Adrenal gland (tissue), 12 donors: Measurements from ENCODE around the gene SQOR. TPM values are rescaled to one million over a fixed set of nuclear protein-coding genes. Genes with fewer than 3 reads are reported as not detected.

ENCODE experiments used
- DNase-seq, 7 donors: peaks; one replicate each; pipeline ENCODE4 v3.0.0-alpha.2; 2019 to 2020
- H3K27ac ChIP-seq, 5 donors: fragments of 200-600 bp; sonication (generic) in 4 of 5; 1 replicate in 3 of 5; 2 replicates in 2 of 5; pipeline versions ENCODE4 v1.5.1 to v1.8.0; 2016 to 2020; ENCODE audit warnings: mild to moderate bottlenecking in 1 of 5
- H3K27me3 ChIP-seq: fragments of 200-600 bp; 2 replicates; pipeline ENCODE4 v1.8.0; 2021
- H3K36me3 ChIP-seq, 2 donors: fragments of 200-600 bp; replicated peaks in 1 of 2; 1 replicate in 1 of 2; 2 replicates in 1 of 2; pipeline versions ENCODE4 v1.5.1 to v1.8.0; 2018 to 2022
- H3K4me1 ChIP-seq, 2 donors: fragments of 200-600 bp; replicated peaks in 1 of 2; 1 replicate in 1 of 2; 2 replicates in 1 of 2; pipeline versions ENCODE4 v1.5.1 to v1.8.0; 2018 to 2021
- H3K4me3 ChIP-seq, 4 donors: fragments of 200-600 bp; sonication (generic) in 3 of 4; one replicate each; pipeline ENCODE4 v1.5.1; 2016 to 2018
- H3K9me3 ChIP-seq, 3 donors: fragments of 200-600 bp; sonication (generic) in 1 of 3; replicated peaks in 1 of 3; 1 replicate in 2 of 3; 2 replicates in 1 of 3; pipeline versions ENCODE4 v1.5.1 to v1.8.0; 2016 to 2021
- POLR2A ChIP-seq, 2 donors: fragments of 450-650 bp; IDR thresholded peaks; one replicate each; pipeline ENCODE4 v1.6.1; 2017; ENCODE audit warnings: antibody characterized with exemption in 2 of 2, mild to moderate bottlenecking in 2 of 2, moderate library complexity in 1 of 2
- WGBS, 4 donors: extraction: QIAGEN DNeasy Blood & Tissue Kit in 2 of 4; methylation state at CpG; one replicate each; pipeline versions ENCODE4 v1.1.5 to v1.1.7; 2013 to 2017; 5-methylcytosine and 5-hydroxymethylcytosine counted together
- intact Hi-C, 2 donors: fragments of 100-400 bp; cut with DNase I; formaldehyde crosslinking; loops; one replicate each; pipeline versions ENCODE4 v1.14.1 to v1.15.0; 2022 to 2023
- polyA plus RNA-seq, 3 donors: library from polyadenylated mRNA; stranded (reverse); fragments of 200-250 nt in 2 of 3; fragments of 350-450 nt in 1 of 3; fragmentation: Illumina TruSeq in 1 of 3; extraction: RNeasy Lipid Tissue Mini Kit (QIAGEN cat#74804) in 1 of 3; gene quantifications; one replicate each; pipeline ENCODE4 v1.2.3, GENCODE V29; 2013 to 2014
- total RNA-seq, 9 donors: library from RNA; depleted of rRNA in 4 of 9; stranded (reverse); fragments of >200 nt in 4 of 9; fragments of 120-200 nt in 1 of 9; fragmentation: NEBNext Ultra II Directional in 1 of 9; extraction: Animal tissue kit (Norgen Biotek cat#: 25700) in 1 of 9; gene quantifications; one replicate each; pipeline versions ENCODE4 v1.1.0 to v1.2.4, GENCODE V29; 2013 to 2023
- TF ChIP-seq, protein P1 (sequence below), 6 experiments: fragments of 450-650 bp in 4 of 6; fragments of 200-600 bp in 2 of 6; sonication (generic) in 1 of 6; IDR thresholded peaks; 1 replicate in 5 of 6; 2 replicates in 1 of 6; pipeline versions ENCODE4 v1.5.1 to v1.8.0; 2016 to 2021; ENCODE audit warnings: antibody characterized with exemption in 6 of 6, mild to moderate bottlenecking in 2 of 6, moderate library complexity in 1 of 6
- donor health status: healthy with polysubstance abuse.
- donor health status: Bipolar disorder and iron deficiency.
- donor health status: DM: yes; HTN: yes; CAD: no.
- donor health status: DM: no; HTN: no; CAD: no.
- donor health status: DM: no; HTN: no; CAD: no.
- donor health status: DM: yes; HTN: yes; CAD: no.

SQOR gene
- total and polyA plus RNA-seq, 12 donors, result 2.9 to 92.7 (median 33.0) TPM

DNA sequence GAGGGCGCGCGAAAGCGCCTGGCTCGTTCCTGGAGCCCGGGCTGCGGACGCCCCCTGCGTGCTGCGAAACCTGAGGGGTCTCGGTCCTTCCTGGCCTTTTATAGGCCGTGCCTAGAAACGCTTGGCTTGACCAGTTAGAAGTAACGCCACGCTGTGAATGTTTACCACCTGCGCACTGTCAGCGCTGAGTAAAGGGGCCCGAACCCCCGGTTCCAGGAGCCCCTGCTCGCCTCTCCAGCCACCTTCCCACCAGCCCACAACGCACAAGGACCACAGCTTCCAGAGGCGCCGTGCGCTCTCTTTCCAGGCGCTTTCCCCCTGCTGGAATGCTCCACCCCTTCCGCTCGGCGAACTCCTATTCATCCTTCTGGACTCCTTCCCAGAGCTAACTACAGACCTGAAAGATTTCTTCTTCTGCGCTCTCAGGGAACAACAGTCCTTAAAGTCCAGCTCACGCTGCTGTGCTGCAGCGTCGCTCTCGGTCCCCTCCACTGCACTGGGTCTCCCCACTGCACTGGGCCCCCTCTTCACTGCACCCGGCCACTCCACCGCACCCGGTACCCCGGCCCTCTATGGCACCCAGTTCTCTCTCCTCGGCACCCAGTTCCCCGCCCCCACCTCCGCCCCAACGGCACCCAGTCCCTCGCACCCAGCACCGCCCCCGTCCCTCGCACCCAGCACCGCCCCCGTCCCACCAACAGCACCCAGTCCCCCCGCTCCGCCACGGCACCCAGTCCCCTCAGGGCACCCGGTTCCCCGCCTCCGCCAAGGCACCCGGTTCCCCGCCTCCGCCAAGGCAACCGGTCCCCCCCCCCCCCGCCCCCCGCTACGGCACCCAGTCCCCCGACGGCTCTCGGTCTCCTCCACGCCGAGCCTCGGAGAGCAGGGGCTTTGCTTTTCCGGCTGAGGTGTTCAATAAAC is 69.8 kb downstream of the SQOR start:
- Histone ChIP-seq H3K27ac (no peak overlapping the region), H3K27me3 (peaks cover 5% of the 10 kb centered on the region), H3K4me3 (peak overlapping the region in 2 of 4 donors; percentile 33 to 49), H3K36me3 (no peaks in the 10 kb centered on the region), H3K4me1 (peaks cover 0 to 13% of the 10 kb centered on the region in 2 donors), H3K9me3 (no peaks in the 10 kb centered on the region)
- intact Hi-C loops, result no loop called here
- TF ChIP-seq POLR2A (IDR thresholded peaks at IDR 0.05), result no peak
- TF ChIP-seq, protein P1, sequence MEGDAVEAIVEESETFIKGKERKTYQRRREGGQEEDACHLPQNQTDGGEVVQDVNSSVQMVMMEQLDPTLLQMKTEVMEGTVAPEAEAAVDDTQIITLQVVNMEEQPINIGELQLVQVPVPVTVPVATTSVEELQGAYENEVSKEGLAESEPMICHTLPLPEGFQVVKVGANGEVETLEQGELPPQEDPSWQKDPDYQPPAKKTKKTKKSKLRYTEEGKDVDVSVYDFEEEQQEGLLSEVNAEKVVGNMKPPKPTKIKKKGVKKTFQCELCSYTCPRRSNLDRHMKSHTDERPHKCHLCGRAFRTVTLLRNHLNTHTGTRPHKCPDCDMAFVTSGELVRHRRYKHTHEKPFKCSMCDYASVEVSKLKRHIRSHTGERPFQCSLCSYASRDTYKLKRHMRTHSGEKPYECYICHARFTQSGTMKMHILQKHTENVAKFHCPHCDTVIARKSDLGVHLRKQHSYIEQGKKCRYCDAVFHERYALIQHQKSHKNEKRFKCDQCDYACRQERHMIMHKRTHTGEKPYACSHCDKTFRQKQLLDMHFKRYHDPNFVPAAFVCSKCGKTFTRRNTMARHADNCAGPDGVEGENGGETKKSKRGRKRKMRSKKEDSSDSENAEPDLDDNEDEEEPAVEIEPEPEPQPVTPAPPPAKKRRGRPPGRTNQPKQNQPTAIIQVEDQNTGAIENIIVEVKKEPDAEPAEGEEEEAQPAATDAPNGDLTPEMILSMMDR (IDR thresholded peaks at IDR 0.05), result no peak
- peak in 1 of 7 donors; percentile 9 for DNase-seq
- WGBS, 4 donors, result 5 to 18% (median 5%) methylated on average over 30 to 67 of the region's 67 CpGs

DNA sequence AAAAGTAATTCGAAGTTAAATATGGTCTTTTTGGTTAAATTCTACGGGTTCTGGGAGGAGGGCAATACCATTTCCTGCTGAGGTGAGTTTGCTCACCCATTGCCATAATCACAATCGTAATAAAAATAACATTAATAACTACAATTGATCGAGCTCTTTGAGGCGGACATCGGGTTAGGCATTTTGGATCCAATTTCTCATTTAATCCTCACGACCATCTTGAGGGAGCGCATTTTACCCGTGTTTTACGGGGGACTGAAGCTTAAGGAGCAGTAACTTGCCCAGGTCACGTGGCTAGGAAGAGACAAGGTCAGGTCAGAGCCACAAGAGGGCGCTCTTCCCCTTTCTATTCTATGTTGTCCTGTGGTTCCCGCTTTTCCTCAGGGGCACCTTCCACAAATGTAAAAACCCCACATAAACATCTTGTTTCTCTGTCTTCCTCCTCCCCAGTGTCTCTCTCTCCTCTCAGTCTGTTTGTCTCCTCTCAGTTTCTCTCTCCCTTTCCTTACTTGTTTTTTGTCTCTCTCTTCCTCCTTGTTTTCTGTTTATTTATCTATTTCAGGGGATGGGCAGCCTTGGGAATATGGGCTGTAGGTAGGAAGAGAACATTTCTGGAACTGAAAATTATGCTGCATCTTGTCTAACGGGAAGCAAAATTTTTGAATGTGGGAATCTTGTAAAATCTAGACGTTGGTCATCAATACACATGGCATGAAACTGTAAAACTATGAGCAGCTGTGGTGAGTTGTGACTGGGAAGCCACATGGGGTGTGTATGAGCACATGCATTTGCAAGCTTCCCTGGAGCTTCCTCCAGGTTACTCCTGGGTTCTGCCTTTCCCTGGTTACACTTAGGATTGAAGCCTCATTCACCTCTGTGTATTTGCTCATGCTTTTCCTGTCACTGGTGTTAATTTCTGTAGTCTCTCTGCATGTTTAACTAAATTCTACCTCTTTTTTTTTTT is 71.0 kb downstream of the SQOR start:
- Histone ChIP-seq H3K4me3 (peak overlapping the region in 2 of 4 donors; percentile 33 to 49), H3K27ac (no peak overlapping the region), H3K36me3 (no peaks in the 10 kb centered on the region), H3K27me3 (peaks cover 5% of the 10 kb centered on the region), H3K9me3 (no peaks in the 10 kb centered on the region), H3K4me1 (peaks cover 0 to 13% of the 10 kb centered on the region in 2 donors)
- TF ChIP-seq POLR2A (IDR thresholded peaks at IDR 0.05), result no peak
- TF ChIP-seq, protein P1 (IDR thresholded peaks at IDR 0.05), result peak; percentile 74 to 94 (median 86)
- intact Hi-C loops, result no loop called here
- peak; percentile 60 to 92 (median 80) for DNase-seq
- 2 to 4% (median 3%) methylated on average over 15 of the region's 15 CpGs for WGBS, 4 donors

DNA sequence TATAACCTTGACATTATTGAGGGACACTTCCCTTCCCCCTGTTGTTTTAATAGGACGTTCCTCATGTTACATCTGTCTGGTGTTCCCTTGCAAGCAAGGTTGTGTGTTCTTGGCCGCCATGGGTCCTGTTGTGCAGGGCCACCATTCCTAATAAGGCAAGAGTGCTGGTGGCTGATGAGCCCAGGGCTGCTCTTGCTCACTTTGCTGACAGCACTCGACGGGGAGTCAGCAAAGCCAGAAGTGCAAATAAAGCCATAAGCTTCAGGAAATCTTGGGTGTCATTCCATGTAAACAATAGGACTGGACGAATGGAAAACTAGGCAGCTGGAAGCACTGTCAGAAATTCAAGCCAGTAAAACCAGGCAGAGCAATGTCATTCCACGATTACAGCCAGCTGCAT is 75.8 kb downstream of the SQOR start:
- DNase-seq, result no peak
- Histone ChIP-seq H3K9me3 (no peaks in the 10 kb centered on the region), H3K36me3 (no peaks in the 10 kb centered on the region), H3K27me3 (no peaks in the 10 kb centered on the region), H3K27ac (no peak overlapping the region), H3K4me1 (peaks cover 7 to 9% of the 10 kb centered on the region in 2 donors), H3K4me3 (no peak overlapping the region)
- intact Hi-C loops, result no loop called here
- WGBS, 4 donors, result 34 to 39% (median 36%) methylated on average over 6 of the region's 6 CpGs
- TF ChIP-seq, protein P1 (IDR thresholded peaks at IDR 0.05), result no peak
- no peak for TF ChIP-seq POLR2A (IDR thresholded peaks at IDR 0.05)
